ENCODE data around the gene GIPR.
"Not testable (repeated sequence)": the region's sequence is repeated elsewhere in the genome, so short reads cannot be mapped to it uniquely, and the experiment has no call there.

Gene GIPR

DNA sequence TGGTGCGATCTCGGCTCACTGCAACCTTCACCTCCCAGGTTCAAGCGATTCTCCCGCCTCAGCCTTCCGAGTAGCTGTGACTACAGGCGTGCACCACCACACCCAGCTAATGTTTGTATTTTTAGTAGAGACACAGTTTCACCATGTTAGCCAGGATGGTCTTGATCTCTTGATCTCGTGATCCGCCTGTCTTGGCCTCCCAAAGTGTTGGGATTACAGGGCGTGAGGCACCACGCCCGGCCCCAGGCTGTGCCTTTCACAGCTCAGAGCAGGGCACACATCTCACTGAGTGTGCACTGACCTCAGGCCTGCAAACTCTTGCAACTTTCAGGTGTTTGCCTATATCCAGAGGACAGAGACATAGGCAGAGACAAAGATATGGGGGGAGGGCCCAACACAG is 17.0 kb downstream of the GIPR start:
- not testable (repeated sequence) for DNase-seq (ENCODE audit: insufficient read length, low spot score); FAIRE-seq

DNA sequence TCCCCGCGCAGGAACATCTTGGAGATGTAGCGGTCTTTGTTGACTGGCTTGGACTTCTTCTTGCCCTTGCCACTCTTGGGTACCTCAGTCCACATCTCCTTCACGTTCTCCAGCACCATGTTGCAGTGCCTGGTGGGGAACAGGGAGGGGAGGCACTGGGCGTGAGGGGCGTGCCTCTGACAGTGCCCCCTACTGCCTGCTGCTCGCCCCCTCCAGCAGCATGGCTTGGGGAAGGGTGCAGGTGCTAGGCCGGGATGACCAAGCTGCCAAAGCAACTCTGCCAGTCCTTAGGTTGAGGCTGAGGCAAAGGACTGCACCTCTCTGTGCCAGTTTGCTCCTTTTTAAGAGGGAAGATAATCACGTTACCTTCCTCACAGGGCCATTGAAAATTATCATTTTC is 19.6 kb downstream of the GIPR start:
- DNase-seq (ENCODE audit: insufficient read length, low spot score) (no peak), FAIRE-seq (no peak)

DNA sequence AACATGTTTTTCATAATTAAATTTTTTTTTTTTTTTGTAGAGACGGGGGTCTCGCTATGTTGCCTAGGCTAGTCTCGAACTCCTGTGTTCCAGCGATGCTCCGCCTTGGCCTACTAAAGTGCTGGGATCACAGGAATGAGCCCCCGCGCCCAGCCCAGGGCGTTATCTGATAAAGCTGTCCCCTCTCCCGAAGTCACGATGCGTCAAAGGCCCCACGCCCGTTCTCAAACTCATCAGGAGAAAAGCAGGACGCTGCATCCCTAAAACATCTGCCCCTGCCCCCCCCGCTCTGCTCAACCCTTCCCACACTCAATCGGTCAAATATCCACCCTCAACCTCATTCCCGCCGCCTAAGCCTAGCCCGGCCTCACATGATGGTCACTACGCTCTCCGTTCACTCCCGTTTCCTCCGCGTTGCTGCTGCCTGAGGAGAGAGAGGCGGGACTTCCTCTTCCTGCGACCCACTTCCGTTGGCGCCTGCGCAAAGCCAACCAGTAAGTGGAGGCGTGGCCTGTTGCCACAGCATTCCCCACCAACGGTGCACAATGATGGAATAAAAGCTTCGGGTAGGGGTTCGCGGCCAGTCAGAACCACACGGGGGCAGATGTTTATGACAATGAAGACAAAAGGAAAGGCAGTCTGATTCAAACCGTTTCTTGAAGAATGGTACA is 23.6 kb downstream of the GIPR start, which contains the start of gene SNRPD2:
TSS of gene SNRPD2 (minus strand) at position 438 of the 671 bp plus-strand sequence. CDS start at position 373, 65 bp downstream.
- DNase-seq (ENCODE audit: insufficient read length, low spot score): peak; percentile 74
- no peak for FAIRE-seq

DNA sequence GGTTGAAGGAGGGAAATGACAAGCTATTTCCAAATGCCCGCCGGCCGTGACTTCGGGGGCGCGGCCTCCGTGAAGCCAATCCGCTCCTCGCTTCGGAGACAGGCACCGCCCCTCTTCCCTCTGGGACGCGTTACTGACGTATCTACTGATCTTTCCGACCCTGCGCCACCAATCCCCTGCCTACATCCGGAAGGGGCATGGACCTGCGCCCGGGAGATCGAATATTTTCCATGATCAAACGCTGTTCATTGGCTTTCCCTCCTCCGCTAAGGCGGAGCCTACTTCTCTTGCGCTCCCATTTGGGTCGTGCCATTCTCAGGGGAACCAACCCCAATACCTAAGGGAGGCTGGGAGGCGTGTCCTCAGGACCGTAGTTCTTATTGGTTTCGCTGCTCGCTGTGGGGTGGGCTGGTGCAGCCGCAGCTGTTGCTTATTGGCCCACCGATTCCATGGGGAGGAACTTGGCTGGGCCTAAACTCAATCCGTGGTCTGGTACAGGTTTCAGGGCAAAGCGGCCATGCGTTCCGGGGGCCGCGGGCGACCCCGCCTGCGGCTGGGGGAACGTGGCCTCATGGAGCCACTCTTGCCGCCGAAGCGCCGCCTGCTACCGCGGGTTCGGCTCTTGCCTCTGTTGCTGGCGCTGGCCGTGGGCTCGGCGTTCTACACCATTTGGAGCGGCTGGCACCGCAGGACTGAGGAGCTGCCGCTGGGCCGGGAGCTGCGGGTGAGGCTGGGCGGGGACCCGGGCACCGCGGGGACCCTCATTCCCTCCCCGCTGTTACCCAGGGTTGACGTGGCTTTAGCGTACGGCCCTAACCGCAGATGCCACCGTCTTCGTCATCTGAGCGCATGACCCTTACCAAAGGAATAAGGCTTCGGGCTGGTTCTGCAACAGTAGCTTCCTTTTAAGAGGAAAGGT is 24.4 kb downstream of the GIPR start, which contains the start of gene QPCTL:
TSS of gene QPCTL (plus strand) at position 480 of the 919 bp plus-strand sequence. CDS start at position 518, 38 bp downstream.
- FAIRE-seq (peak; percentile 100), DNase-seq (ENCODE audit: insufficient read length, low spot score) (peak; percentile 88)

DNA sequence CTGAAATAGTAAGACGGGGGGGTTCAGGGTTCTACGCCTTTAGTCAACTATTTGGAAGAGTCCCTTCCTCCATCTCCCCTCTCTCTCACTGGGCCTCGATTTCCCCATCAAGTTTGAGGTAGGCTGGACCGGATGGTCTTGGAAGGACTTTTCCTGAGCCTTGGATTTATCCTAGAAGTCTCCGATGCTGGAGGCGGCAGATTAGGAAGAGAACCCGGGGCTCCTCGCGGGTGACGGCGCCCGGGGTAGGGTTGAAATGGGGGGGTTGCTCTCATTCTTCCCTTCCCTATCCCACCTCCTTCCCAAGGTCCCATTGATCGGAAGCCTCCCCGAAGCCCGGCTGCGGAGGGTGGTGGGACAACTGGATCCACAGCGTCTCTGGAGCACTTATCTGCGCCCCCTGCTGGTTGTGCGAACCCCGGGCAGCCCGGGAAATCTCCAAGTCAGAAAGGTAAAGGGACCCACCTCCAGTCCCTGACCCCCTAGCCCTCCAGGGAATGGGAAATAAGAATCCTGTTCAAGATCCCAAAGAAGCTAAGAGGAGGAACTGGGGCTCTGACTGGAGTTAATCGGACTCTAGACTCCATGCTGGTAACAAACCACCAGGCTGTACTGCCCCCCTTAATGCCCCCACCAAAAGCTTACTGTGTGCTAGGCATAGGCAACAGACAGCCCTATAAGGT is 25.2 kb downstream of the GIPR start:
- DNase-seq (ENCODE audit: insufficient read length, low spot score) (peak; percentile 53), FAIRE-seq (peak; percentile 31)

DNA sequence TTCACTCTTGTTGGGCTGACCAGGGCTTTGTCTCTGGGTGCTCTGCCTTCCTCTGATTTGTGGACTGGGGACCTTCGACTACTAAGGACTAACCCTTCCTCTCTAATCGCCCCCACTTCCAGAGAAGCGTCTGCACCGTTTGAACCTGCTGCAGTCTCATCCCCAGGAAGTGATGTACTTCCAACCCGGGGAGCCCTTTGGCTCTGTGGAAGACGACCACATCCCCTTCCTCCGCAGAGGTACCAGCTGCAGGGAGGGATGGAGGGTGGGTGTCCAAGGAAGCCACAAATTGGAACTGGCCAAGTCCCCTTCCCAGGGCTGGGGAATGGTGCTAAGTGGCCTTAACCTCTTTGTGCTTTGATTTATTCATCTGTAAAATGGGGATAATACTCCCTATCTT is 33.7 kb downstream of the GIPR start:
- FAIRE-seq: no peak

DNA sequence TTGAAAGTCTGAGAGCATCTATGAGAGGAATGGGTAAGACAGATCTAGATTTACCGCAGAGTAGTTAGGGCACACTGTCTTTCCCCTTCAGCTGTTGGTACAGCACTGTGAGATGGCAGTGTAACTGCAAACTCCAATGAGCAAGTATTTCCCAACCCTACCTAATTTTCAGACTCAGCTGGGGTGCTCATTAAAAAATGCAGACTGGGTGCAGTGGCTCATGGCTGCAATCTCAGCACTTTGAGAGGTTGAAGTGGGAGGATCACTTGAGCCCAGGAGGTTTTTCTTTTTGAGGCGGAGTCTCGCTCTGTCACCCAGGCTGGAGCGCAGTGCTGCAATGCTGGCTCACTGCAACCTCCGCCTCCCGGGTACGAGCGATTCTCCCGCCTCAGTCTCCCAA is 37.1 kb downstream of the GIPR start:
- FAIRE-seq (no peak), DNase-seq (ENCODE audit: insufficient read length, low spot score) (no peak)

More for the DNA sequence above, 33.7 kb downstream of the GIPR start:
- no peak for DNase-seq (ENCODE audit: insufficient read length, low spot score)

DNA sequence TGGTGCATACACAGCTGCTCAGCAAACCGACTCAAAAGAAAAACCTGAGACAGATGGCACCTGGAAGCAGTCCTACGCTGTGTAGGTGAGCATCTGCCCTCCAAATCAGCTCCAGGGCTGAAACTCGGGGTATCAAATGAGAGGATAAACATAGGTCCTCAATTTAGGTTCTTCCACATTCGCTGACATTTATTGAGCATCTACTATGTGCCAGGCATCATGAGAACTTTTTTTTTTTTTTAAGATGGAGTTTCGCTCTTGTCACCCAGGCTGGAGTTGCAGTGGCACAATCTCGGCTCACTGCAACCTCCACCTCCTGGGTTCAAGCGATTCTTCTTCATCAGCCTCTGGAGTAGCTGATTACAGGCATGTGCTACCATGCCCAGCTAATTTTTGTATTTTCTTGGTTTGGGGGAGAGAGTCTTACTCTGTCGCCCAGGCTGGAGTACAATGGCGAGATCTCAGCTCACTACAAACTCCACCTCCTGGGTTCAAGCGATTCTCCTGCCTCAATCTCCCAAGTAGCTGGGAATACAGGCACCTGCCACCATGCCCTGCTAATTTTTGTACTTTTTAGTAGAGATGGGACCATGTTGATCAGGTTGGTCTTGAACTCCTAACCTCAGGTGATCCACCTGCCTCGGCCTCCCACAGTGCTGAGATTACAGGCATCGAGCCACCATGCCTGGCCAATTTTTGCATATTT is 37.8 kb downstream of the GIPR start:
- FAIRE-seq: no peak
- DNase-seq (ENCODE audit: insufficient read length, low spot score): no peak

DNA sequence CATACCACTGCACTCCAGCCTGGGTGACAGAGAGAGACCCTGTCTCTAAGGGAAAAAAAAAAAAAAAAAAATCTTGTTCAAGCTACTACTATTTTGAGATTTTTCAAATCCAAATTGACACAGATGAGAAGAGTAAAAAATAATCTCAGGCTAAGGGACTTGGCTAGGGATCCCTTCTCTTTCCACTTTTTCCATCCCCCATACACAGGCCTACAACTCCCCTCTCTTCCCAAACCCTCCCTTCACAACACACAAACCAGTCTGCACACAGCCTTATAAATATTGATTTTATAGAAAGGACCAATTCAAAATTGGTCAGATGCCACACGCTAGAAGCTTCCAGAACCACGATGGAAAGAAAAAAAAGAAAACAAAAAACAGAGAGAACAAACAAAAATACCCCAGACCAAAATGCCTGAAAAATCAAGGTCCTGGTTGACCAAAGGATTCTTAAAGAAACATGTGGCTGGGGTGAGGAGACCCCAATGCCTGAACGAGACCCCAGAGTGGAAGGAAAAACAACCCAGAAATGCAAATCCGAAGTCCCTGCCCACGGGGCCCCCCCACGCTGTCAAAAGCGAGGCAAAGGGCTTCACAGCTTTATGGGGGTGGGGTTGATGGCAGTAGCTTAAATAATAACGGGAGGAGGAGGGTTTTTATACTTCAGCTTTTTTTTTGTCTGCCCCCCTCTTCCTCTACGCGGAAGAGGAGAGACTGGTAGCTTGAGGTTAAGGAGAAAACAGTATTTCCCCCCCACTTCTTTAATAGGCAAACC is 42.5 kb downstream of the GIPR start:
- no peak for DNase-seq (ENCODE audit: insufficient read length, low spot score)
- FAIRE-seq: no peak

DNA sequence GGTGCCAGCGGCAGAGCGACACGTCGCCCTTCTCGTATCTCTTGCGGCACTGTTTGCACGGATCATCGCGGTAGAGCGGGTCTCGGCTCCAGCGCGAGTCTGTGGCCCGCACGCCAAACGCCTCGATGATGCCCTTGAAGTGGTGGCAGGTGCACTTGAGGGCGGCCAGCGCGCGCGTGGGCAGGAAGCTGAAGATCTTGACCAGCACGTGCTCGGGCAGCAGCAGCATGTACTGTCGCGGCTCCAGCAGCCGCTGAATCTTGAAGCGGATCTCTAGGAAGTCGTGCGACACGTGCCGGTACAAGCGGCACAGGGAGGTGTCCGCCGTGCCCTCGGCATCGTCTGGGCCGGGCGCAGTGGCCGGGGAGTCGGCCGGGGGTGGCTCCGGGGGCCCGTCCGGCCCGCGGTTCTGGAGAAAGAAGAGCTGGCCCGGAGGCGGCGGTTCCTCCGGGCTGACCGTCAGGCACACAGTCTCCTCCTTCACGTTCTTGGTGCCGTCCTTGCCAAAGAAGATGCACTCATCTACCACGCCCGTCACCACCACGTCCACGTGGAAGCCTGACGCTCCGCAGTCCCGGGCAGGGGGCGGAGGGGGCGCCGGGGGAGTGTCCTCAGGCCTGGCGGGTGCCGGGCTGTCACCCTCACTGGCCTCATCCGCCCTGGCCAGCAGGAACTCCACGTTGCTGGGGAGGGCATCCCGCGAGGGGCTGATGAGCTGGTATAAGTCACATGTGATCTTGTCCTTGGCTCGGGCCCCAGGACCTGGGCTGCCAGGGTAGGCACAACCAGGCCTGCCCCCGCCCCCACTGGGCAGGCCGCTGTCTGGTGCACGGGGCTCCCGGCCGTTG is 44.1 kb downstream of the GIPR start:
- no peak for FAIRE-seq

DNA sequence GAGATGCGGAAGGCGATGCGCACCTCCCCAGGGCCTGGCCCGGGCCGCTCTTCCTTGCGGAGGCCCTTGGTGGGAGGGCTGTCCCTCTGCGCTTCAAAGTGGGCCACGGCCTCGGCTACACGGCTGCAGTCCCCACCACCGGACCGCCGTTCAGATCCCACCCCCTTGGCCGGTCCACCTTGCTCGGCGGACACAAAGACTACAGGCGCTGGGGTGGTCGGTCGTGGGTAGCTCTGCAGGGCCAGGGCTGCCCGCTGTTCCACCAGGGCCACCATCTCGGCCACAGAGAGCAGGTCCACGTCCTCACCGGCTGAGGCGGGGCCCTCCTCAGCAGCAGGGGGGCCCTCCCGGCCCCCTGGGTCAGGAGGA is 44.7 kb downstream of the GIPR start:
- FAIRE-seq: no peak
- DNase-seq (ENCODE audit: insufficient read length, low spot score): no peak

More for the DNA sequence above, 44.1 kb downstream of the GIPR start:
- DNase-seq (ENCODE audit: insufficient read length, low spot score): no peak

DNA sequence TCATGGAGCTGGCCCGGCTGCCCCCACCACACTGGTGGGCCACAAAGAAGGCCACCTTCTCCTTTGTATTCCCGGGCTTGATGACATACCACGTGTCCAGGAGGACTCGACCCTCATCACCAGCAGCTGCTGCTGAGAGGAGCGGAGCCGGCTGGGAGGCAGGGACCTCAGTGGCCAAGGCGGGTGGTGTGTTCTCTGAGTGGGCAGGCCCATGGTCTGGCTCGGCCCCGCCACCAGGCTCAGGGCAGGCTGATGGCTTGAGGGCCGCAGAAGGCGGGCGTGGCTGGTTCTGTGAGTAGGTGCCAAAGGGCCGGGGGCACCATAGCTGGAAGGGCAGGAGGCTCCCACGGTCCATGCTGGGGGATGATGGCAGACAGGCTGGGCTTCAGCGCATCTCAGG is 45.1 kb downstream of the GIPR start:
- DNase-seq (ENCODE audit: insufficient read length, low spot score) (no peak), FAIRE-seq (no peak)

DNA sequence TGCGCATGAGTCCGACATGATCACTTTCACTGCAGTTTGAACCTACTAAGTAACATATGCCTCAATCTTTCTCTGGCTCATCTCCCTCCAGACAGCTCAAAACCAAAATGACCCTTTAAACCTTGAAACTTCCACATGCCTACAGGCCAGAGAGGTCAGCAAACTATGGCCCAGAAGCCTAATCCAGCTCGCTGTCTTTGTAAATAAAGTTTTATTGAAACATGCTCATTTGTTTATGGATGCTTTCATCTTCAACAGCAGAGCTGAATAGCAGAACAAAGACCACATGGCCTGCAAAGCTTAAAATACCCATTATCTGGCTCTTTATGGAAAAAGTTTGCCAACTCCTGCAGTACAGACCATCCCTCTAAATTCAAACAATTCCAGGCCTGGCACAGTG is 47.1 kb downstream of the GIPR start:
- DNase-seq (ENCODE audit: insufficient read length, low spot score) (no peak), FAIRE-seq (no peak)

DNA sequence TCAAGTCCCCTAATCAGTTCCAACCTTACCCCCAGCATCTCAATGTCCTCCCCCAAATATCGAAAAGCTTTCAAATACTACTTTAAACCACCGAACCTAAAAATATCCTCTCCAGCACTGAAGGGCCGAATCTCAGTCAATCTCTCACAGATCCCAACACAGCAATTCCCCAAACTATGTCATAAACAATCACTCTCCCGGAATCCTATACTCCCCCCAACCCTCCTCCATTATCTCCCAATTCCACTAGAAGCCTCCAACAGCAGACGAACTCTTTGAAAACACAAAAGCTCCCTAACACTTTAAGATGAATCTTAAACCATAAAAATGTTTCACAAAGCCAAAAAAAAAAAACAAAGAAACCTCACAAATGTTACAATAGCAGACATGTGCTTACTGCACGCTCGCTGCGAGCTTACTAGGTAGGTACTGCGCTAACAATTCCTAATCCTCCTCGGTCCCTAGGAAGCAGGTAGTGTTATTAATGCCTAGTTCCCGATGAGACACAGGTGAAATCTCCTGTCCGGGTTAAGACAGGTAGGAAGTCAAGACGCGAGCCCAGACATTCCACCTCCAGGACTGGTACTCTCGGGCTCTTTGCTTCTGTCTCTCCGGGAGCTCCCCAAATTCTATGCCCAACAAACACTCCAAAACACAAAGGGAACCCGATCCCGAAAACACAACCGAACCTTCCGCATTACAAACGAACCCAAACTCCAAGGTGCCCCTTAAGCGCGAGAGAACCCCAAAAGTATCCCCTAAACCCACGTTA is 48.5 kb downstream of the GIPR start:
- no peak for DNase-seq (ENCODE audit: insufficient read length, low spot score)
- no peak for FAIRE-seq

DNA sequence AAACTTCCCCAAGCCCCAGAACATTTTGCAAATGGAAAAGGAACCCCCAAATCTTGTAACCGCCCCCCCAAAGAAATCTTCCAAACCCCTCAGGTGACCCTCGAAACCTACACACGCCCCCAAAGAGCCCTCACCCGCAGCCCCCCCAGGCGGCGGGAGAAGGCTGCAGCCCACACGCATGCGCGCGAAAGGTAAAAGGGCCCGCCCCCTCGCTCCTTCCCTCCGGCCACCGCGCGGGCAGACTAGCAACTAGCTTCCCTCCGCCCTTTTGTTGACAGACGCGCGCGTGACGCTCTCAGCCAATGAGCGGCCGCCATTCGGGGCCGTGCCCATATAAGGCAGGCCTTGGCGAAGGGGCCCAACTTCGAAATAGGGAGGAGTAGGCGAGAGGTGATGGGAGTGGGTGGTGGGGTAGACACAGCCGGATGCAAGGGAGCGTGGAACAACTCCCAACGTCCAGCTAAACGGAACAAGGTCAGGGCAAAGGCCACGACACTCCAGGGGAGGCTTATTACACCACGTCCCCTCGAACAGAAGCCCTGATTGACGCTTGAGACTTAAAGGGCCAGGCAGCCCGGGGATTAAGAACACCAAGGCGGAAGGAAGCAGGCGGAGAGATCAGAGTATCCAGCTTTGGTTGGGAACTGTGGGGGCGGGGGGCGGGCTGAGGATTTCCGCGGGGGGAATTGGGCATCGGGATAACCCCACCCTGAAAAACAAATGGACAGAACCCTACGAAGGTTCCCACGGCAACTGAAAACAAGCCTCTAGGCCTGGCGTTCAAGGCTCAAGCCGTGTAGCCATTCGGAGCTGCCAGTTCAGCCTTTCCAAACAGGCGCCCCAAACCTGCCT is 49.3 kb downstream of the GIPR start:
- DNase-seq (ENCODE audit: insufficient read length, low spot score) (peak; percentile 97), FAIRE-seq (peak; percentile 100)

DNA sequence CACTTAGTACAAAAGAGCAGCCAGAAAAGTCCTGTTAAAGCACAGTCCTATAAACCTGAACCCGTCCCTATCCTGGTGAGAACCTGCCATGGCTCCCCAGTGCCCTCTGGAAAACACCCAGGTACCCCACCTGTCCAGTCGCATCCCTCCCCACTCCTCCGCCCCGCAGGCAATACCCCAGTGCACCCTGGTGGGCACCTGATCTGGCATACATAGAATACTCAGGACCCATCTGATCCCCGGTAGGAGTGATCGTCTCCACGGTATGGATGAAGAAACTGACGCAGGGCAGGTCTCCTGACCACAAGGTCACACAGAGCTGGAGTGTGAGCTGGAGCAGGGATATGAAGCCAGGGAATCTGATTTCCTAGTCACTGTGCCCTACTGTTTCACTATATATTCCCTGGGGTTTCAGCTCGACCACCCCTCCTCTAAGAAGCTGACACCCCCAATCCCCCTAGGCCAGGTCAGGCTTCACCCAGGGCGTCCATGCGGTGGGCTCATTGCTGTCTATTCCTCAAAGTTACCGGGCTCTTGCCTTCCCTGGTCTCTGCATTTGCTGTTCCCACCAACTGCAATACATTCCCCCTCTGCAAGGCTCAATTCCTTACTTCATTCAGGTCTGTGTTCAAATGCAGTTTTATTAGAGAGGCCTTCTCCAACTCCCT is 50.1 kb downstream of the GIPR start:
- no peak for DNase-seq (ENCODE audit: insufficient read length, low spot score)
- no peak for FAIRE-seq

DNA sequence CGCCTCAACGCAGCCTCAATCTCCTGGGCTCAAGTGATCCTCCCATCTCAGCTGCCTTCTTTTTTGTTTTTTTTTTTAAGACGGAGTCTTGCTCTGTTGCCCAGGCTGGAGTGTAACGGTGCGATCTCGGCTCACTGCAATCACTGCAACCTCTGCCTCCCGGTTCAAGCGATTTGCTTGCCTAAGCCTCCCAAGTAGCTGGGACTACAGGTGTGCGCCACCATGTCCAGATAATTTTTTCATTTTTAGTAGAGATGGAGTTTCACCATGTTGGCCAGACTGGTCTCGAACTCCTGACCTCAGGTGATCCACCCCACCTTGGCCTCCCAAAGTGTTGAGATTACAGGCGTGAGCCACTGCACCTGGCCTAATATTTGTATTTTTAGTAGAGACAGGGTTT is 52.0 kb downstream of the GIPR start:
- not testable (repeated sequence) for FAIRE-seq; DNase-seq (ENCODE audit: insufficient read length, low spot score)

All from GM19239 (cell line).